NB4 (cell line): ENCODE results near the gene ARID1B.

ENCODE experiments used
- POLR2A ChIP-seq: IDR thresholded peaks from 2 replicates; pipeline ENCODE4 v1.6.1; 2011; ENCODE audit warnings: mild to moderate bottlenecking; ENCODE audit not compliant: insufficient read length; ENCODE audit errors: extremely low read depth
- TF ChIP-seq, protein P1 (sequence below): IDR thresholded peaks from one replicate; pipeline ENCODE4 v1.5.1; 2012; ENCODE audit warnings: low read depth, low read length

DNA sequence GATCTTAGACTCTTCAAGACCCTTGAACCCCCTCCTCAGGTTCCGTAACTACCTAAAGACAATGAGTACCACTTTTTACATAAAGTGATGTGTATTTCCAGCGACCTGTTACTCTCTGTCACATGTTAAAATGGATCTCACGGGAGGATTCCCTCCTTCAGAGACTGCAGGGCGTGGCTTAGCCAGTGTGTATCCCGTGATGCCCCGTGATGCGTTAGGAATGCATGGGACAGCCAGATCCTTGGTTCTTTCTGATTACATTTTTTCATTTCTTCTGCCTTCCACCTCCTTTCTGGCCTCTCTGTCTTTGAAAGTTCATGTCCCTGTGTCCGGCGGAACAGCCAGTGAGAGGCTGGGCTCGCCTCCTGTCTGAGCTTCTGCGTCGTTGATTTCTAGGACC, 390.7 kb downstream of the ARID1B start:
- no peak for TF ChIP-seq POLR2A
- TF ChIP-seq, protein P1, sequence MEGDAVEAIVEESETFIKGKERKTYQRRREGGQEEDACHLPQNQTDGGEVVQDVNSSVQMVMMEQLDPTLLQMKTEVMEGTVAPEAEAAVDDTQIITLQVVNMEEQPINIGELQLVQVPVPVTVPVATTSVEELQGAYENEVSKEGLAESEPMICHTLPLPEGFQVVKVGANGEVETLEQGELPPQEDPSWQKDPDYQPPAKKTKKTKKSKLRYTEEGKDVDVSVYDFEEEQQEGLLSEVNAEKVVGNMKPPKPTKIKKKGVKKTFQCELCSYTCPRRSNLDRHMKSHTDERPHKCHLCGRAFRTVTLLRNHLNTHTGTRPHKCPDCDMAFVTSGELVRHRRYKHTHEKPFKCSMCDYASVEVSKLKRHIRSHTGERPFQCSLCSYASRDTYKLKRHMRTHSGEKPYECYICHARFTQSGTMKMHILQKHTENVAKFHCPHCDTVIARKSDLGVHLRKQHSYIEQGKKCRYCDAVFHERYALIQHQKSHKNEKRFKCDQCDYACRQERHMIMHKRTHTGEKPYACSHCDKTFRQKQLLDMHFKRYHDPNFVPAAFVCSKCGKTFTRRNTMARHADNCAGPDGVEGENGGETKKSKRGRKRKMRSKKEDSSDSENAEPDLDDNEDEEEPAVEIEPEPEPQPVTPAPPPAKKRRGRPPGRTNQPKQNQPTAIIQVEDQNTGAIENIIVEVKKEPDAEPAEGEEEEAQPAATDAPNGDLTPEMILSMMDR, result no peak
